GM19467 (cell line): Measurements from ENCODE around the gene ZMAT5.
"Not testable (repeated sequence)": the region's sequence is repeated elsewhere in the genome, so short reads cannot be mapped to it uniquely, and the experiment has no call there.

Experiments
- ATAC-seq: cut with Tn5 transposase; IDR thresholded peaks from one replicate; pipeline ENCODE4 v1.9.1; 2021; ENCODE audit warnings: mild to moderate bottlenecking, moderate library complexity; ENCODE audit not compliant: unreplicated experiment

Gene ZMAT5

GRCh38 chr22:29755889-29756288, 10.9 kb downstream of the ZMAT5 start:
- ATAC-seq = no peak

- ATAC-seq = not testable (repeated sequence)
Observed at GRCh38 chr22:29754658-29755395, 12.0 kb downstream of the ZMAT5 start.

GRCh38 chr22:29753808-29754657, 12.8 kb downstream of the ZMAT5 start:
- no peak for ATAC-seq

GRCh38 chr22:29751669-29752068, 15.1 kb downstream of the ZMAT5 start:
- ATAC-seq = no peak

- ATAC-seq = no peak
Observed at GRCh38 chr22:29750559-29751538, 16.0 kb downstream of the ZMAT5 start.

- no peak for ATAC-seq
Observed at GRCh38 chr22:29750029-29750428, 16.8 kb downstream of the ZMAT5 start.

GRCh38 chr22:29748248-29748893, 18.4 kb downstream of the ZMAT5 start:
- no peak for ATAC-seq

- no peak for ATAC-seq
Observed at GRCh38 chr22:29747832-29748231, 19.0 kb downstream of the ZMAT5 start.

GRCh38 chr22:29744902-29745301, 21.9 kb downstream of the ZMAT5 start:
- ATAC-seq = no peak

- ATAC-seq = no peak
Observed at GRCh38 chr22:29742326-29742725, 24.5 kb downstream of the ZMAT5 start.

GRCh38 chr22:29741926-29742325, 24.9 kb downstream of the ZMAT5 start:
- no peak for ATAC-seq

- ATAC-seq = no peak
Observed at GRCh38 chr22:29740216-29740615, 26.6 kb downstream of the ZMAT5 start.

- ATAC-seq = no peak
Observed at GRCh38 chr22:29739346-29739875, 27.4 kb downstream of the ZMAT5 start.

- no peak for ATAC-seq
Observed at GRCh38 chr22:29738118-29738815, 28.5 kb downstream of the ZMAT5 start.

- ATAC-seq = no peak
Observed at GRCh38 chr22:29737251-29738117, 29.3 kb downstream of the ZMAT5 start.

GRCh38 chr22:29735416-29735815, 31.4 kb downstream of the ZMAT5 start:
- ATAC-seq = no peak

- no peak for ATAC-seq
Observed at GRCh38 chr22:29734838-29735237, 32.0 kb downstream of the ZMAT5 start.

- no peak for ATAC-seq
Observed at GRCh38 chr22:29734406-29734805, 32.4 kb downstream of the ZMAT5 start.
